Activated CD4-positive, alpha-beta T cell treated with anti-CD3 and anti-CD28 coated beads, Interleukin-2, amount 10 ng/mL, durations not matched to agents 7 days and 5 days (primary cell): ENCODE measurements around the gene PEX5L. TPM values are rescaled to one million over a fixed set of nuclear protein-coding genes. Genes with fewer than 3 reads are reported as not detected.
"Not testable (repeated sequence)": the region's sequence is repeated elsewhere in the genome, so short reads cannot be mapped to it uniquely, and the experiment has no call there.

Experiments
- CTCF ChIA-PET: fragments of 350-600 bp; sonication (Branson Sonifier 250); formaldehyde crosslinking; loops from one replicate; lab custom pipeline; 2021; ENCODE audit warnings: antibody characterized with exemption; lab: Charles Lee
- POLR2A ChIA-PET: fragments of 350-600 bp; sonication (Branson Sonifier 250); formaldehyde crosslinking; loops from one replicate; lab custom pipeline; 2021; ENCODE audit warnings: antibody characterized with exemption; lab: Charles Lee
- DNase-seq: peaks from one replicate; pipeline ENCODE4 v3.0.0-alpha.2; 2020
- H3K27ac Mint-ChIP-seq: one replicate; pipeline ENCODE4 v1.8.0; 2021; ENCODE audit warnings: mild to moderate bottlenecking, moderate library complexity, mixed read lengths
- H3K27me3 Mint-ChIP-seq: one replicate; pipeline ENCODE4 v1.8.0; 2021; ENCODE audit warnings: mixed read lengths
- H3K36me3 Mint-ChIP-seq: one replicate; pipeline ENCODE4 v1.8.0; 2021; ENCODE audit warnings: low read depth, mixed read lengths
- H3K4me1 Mint-ChIP-seq: one replicate; pipeline ENCODE4 v1.8.0; 2021; ENCODE audit warnings: mixed read lengths
- H3K4me3 Mint-ChIP-seq: one replicate; pipeline ENCODE4 v1.8.0; 2021; ENCODE audit warnings: mild to moderate bottlenecking, moderate library complexity, mixed read lengths
- H3K9me3 Mint-ChIP-seq: one replicate; pipeline ENCODE4 v1.8.0; 2021; ENCODE audit warnings: mixed read lengths
- total RNA-seq, 2 experiments: library from RNA; stranded (reverse); gene quantifications; one replicate each; pipeline ENCODE4 v1.2.3, GENCODE V29; 2021

Gene PEX5L
- total RNA-seq, 2 experiments from 2014 or later, result 0.04 TPM; not detected in 1

- no peak overlapping the region for H3K4me3 Mint-ChIP-seq
Observed at GRCh38 chr3:179801856-179802255, 234.9 kb downstream of the PEX5L start.

DNA sequence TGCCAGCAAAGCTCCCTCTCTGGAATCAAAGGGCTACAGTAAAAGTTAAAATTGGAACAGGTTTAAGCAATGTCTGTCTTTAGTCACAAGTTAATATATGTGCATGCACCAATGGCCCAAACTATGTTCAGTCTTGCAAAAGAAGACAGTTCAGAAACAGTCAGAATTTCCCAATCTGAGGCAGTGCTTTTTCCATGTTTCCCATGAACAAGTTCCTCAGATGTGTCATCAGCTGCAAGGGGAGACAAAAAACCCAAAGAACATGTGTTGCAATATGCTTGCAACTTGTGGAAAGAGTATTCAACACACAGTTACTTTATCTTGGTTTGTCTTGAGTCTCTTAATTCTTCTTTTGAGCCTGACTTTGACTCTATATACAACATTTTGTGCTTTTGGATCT, 235.5 kb downstream of the PEX5L start:
- no peak for DNase-seq
- peaks cover 3% of the 10 kb centered on the region for H3K4me1 Mint-ChIP-seq
- POLR2A ChIA-PET, result no interaction called here
- no peaks in the 10 kb centered on the region for H3K36me3 Mint-ChIP-seq
- H3K27me3 Mint-ChIP-seq, result peaks cover 13% of the 10 kb centered on the region
- no peak overlapping the region for H3K4me3 Mint-ChIP-seq
- H3K27ac Mint-ChIP-seq, result no peak overlapping the region
- CTCF ChIA-PET, result no interaction called here
- no peaks in the 10 kb centered on the region for H3K9me3 Mint-ChIP-seq

More at GRCh38 chr3:179801856-179802255, 234.9 kb downstream of the PEX5L start:
- ChIA-PET POLR2A (no interaction called here), CTCF (no interaction called here)
- peaks cover 3% of the 10 kb centered on the region for H3K4me1 Mint-ChIP-seq
- peaks cover 13% of the 10 kb centered on the region for H3K27me3 Mint-ChIP-seq
- H3K27ac Mint-ChIP-seq, result no peak overlapping the region
- H3K9me3 Mint-ChIP-seq, result no peaks in the 10 kb centered on the region
- H3K36me3 Mint-ChIP-seq, result no peaks in the 10 kb centered on the region
- DNase-seq, result no peak

DNA sequence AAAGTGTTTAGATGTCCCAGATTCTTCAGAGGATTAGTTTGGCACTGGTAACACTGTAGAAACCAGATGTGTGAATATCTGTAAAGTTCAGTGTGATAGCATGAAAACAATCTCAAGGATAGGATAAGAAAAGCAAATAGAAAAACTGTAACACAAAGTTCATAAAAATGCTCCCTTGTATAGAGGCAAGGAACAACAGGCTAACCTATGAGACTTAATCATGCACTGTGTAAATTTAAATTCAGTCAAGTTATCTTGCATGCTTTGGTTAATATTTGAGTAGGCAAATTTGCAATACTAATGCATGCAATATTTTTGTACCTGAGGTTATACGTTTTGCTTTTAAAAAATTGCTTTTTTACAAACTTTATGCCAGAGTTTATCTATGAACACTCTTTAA, 239.5 kb downstream of the PEX5L start:
- Mint-ChIP-seq H3K4me1 (no peaks in the 10 kb centered on the region), H3K9me3 (no peaks in the 10 kb centered on the region), H3K36me3 (no peaks in the 10 kb centered on the region), H3K27me3 (peaks cover 2% of the 10 kb centered on the region), H3K4me3 (no peak overlapping the region), H3K27ac (no peak overlapping the region)
- POLR2A ChIA-PET, result no interaction called here
- CTCF ChIA-PET, result interaction anchor here (0.7 kb wide), 1 partner anchor 454 kb away, joined by 3 read pairs; no protein-coding TSS in a partner anchor
- no peak for DNase-seq

- no peaks in the 10 kb centered on the region for H3K36me3 Mint-ChIP-seq
- no peaks in the 10 kb centered on the region for H3K4me1 Mint-ChIP-seq
- no peaks in the 10 kb centered on the region for H3K9me3 Mint-ChIP-seq
- no peak for DNase-seq
- ChIA-PET POLR2A (no interaction called here), CTCF (no interaction called here)
- H3K27ac Mint-ChIP-seq, result no peak overlapping the region
- peaks cover 2% of the 10 kb centered on the region for H3K27me3 Mint-ChIP-seq
- no peak overlapping the region for H3K4me3 Mint-ChIP-seq
Observed at GRCh38 chr3:179796421-179796820, 240.3 kb downstream of the PEX5L start.

GRCh38 chr3:179794355-179794754, 242.4 kb downstream of the PEX5L start:
- Mint-ChIP-seq H3K36me3 (no peaks in the 10 kb centered on the region), H3K9me3 (no peaks in the 10 kb centered on the region), H3K27me3 (no peaks in the 10 kb centered on the region), H3K4me3 (no peak overlapping the region), H3K27ac (no peak overlapping the region), H3K4me1 (no peaks in the 10 kb centered on the region)
- ChIA-PET POLR2A (no interaction called here), CTCF (no interaction called here)
- no peak for DNase-seq

GRCh38 chr3:179791793-179792192, 244.9 kb downstream of the PEX5L start:
- Mint-ChIP-seq H3K27ac (no peak overlapping the region), H3K4me1 (no peaks in the 10 kb centered on the region), H3K9me3 (no peaks in the 10 kb centered on the region), H3K4me3 (no peak overlapping the region), H3K36me3 (no peaks in the 10 kb centered on the region), H3K27me3 (no peaks in the 10 kb centered on the region)
- ChIA-PET POLR2A (no interaction called here), CTCF (no interaction called here)
- no peak for DNase-seq

- H3K4me3 Mint-ChIP-seq, result no peak overlapping the region
- CTCF ChIA-PET, result no interaction called here
- no peak overlapping the region for H3K27ac Mint-ChIP-seq
- H3K27me3 Mint-ChIP-seq, result no peaks in the 10 kb centered on the region
- no peak for DNase-seq
- no peaks in the 10 kb centered on the region for H3K4me1 Mint-ChIP-seq
- H3K36me3 Mint-ChIP-seq, result no peaks in the 10 kb centered on the region
- no peaks in the 10 kb centered on the region for H3K9me3 Mint-ChIP-seq
- POLR2A ChIA-PET, result no interaction called here
Observed at GRCh38 chr3:179788996-179789395, 247.7 kb downstream of the PEX5L start.

- H3K36me3 Mint-ChIP-seq, H3K4me3 Mint-ChIP-seq, H3K4me1 Mint-ChIP-seq, CTCF ChIA-PET, H3K27me3 Mint-ChIP-seq, H3K27ac Mint-ChIP-seq, POLR2A ChIA-PET, H3K9me3 Mint-ChIP-seq, DNase-seq: not testable (repeated sequence)
Observed at GRCh38 chr3:179782841-179783240, 253.9 kb downstream of the PEX5L start.

GRCh38 chr3:179775416-179776122, 261.2 kb downstream of the PEX5L start:
- CTCF ChIA-PET, result interaction anchor here (1.0 kb wide), 1 partner anchor 36 kb away, joined by 3 read pairs; no protein-coding TSS in a partner anchor
- Mint-ChIP-seq H3K9me3 (peaks cover 2% of the 10 kb centered on the region), H3K36me3 (peaks cover 15% of the 10 kb centered on the region), H3K27ac (no peak overlapping the region), H3K4me1 (no peaks in the 10 kb centered on the region), H3K4me3 (no peak overlapping the region), H3K27me3 (no peaks in the 10 kb centered on the region)
- POLR2A ChIA-PET, result no interaction called here
- no peak for DNase-seq

DNA sequence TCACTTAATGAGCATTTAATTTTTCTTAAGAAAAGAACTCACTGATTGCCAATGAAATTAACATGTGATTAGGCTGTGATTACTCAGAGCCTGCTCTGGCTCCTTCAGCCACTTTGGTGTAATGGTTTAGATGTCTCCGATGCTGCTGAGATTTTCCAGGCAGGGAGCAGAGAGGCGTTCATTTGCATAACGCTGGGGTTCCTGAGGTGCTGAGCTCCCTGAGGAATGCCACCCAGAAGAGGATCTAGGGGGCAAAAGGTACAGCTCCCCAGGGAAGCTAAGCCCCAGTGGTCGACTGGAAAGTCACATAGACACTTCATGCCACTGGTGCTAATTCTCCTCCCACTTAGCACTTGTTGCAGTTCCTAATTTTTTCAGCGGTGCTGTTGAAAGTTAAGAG, 264.4 kb downstream of the PEX5L start:
- Mint-ChIP-seq H3K4me1 (no peaks in the 10 kb centered on the region), H3K9me3 (peaks cover 2% of the 10 kb centered on the region), H3K4me3 (no peak overlapping the region), H3K36me3 (peaks cover 9% of the 10 kb centered on the region), H3K27ac (no peak overlapping the region), H3K27me3 (no peaks in the 10 kb centered on the region)
- no peak for DNase-seq
- POLR2A ChIA-PET, result no interaction called here
- CTCF ChIA-PET, result no interaction called here

DNA sequence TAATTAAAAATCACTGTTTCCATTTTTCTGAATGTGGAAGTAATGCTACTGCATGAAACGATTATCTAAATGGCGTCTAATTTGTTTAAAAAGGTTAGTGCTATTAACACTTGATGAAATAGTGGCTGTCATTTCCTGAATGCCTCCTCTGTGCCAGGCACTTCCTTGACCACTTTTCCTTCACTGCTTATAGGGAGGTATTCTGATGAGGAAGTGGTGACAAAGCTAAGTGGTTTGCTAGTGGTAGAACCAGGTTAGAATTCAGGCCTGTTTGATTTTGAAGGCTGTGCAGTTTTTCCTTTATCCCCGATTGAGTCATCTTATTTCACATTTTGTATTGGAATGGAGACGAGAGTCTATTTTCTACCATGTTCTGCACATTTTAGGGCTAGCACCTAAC, 264.9 kb downstream of the PEX5L start:
- Mint-ChIP-seq H3K27me3 (no peaks in the 10 kb centered on the region), H3K36me3 (peaks cover 12% of the 10 kb centered on the region), H3K27ac (no peak overlapping the region), H3K9me3 (peaks cover 2% of the 10 kb centered on the region), H3K4me3 (no peak overlapping the region), H3K4me1 (no peaks in the 10 kb centered on the region)
- DNase-seq, result no peak
- ChIA-PET POLR2A (no interaction called here), CTCF (interaction anchor here (0.6 kb wide), 1 partner anchor 654 kb away, joined by 3 read pairs; no protein-coding TSS in a partner anchor)

- POLR2A ChIA-PET, result no interaction called here
- Mint-ChIP-seq H3K36me3 (peaks cover 21% of the 10 kb centered on the region), H3K27ac (no peak overlapping the region)
Observed at GRCh38 chr3:179769411-179770247, 267.1 kb downstream of the PEX5L start.

GRCh38 chr3:179768080-179768479, 268.7 kb downstream of the PEX5L start:
- Mint-ChIP-seq H3K4me1 (no peaks in the 10 kb centered on the region), H3K9me3 (no peaks in the 10 kb centered on the region), H3K27me3 (no peaks in the 10 kb centered on the region), H3K36me3 (peaks cover 15% of the 10 kb centered on the region), H3K27ac (no peak overlapping the region), H3K4me3 (no peak overlapping the region)
- DNase-seq, result no peak
- CTCF ChIA-PET, result no interaction called here
- POLR2A ChIA-PET, result no interaction called here

More at GRCh38 chr3:179769411-179770247, 267.1 kb downstream of the PEX5L start:
- Mint-ChIP-seq H3K9me3 (no peaks in the 10 kb centered on the region), H3K4me3 (no peak overlapping the region), H3K27me3 (no peaks in the 10 kb centered on the region), H3K4me1 (no peaks in the 10 kb centered on the region)
- DNase-seq, result no peak
- CTCF ChIA-PET, result no interaction called here
